Measurements from ENCODE around the gene IRX5. TPM values are rescaled to one million over a fixed set of nuclear protein-coding genes. Genes with fewer than 3 reads are reported as not detected.
A peak's percentile ranks its signal among the peaks of the same experiment; 100 is the strongest.

The IRX5 gene
- total and polyA plus RNA-seq, 7 experiments from 2014 or later, result 0.36 TPM; not detected in 6

GRCh38 chr16:54892981-54893380 lies 37.7 kb upstream of the IRX5 start:
- ChIA-PET CTCF (no interaction called here), POLR2A (no interaction called here)
- no peaks in the 10 kb centered on the region for H3K9me3 ChIP-seq (ENCODE audit: control insufficient read depth in 2 of 3, low read length in 3 of 3)
- Mint-ChIP-seq H3K4me3 (no peak overlapping the region), H3K9me3 (peaks cover 0 to 8% (median 1%) of the 10 kb centered on the region in 11 donors), H3K27me3 (peaks cover 0 to 6% (median 3%) of the 10 kb centered on the region in 5 donors), H3K27ac (no peak overlapping the region), H3K36me3 (no peaks in the 10 kb centered on the region), H3K4me1 (no peaks in the 10 kb centered on the region)
- H3K27me3 ChIP-seq (ENCODE audit: control insufficient read depth in 2 of 2, insufficient read depth in 2 of 2, low read length in 2 of 2), result no peaks in the 10 kb centered on the region
- no peaks in the 10 kb centered on the region for H3K4me1 ChIP-seq (ENCODE audit: control insufficient read depth in 2 of 2, insufficient read depth in 2 of 2, low read length in 2 of 2)
- no peak overlapping the region for H3K27ac ChIP-seq (ENCODE audit: low read depth, low read length)
- intact Hi-C loops (cut with micrococcal nuclease), result no loop called here
- no peak for ATAC-seq
- no peaks in the 10 kb centered on the region for H3K36me3 ChIP-seq (ENCODE audit: control insufficient read depth in 2 of 3, insufficient read depth in 3 of 3, low read length in 3 of 3)
- no peak for DNase-seq
- H3K4me3 ChIP-seq (ENCODE audit: low read length), result no peak overlapping the region

DNA sequence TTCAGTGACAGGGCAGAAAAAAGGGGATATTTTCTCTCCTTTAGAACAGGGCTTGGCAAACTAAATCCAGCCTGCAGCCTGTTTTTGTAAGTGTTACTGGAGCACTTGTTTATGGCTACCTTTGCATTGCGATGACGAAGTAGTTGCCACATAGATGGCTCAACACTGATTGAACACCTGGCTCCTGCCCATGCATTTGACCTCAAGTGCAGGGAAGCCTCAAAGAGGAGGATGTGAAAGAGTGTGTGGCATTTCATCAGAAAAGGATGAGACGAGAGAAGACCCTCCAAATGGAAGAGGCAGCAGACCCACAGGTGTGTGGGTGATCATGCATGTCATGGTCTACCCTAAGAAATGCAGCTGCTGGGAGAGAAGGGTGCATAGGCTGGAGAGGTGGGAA lies 32.7 kb upstream of the IRX5 start:
- intact Hi-C loops (cut with micrococcal nuclease), result no loop called here
- DNase-seq (no peak), ATAC-seq (no peak)

GRCh38 chr16:54901606-54902005 lies 29.1 kb upstream of the IRX5 start:
- H3K27ac Mint-ChIP-seq, result no peak overlapping the region
- POLR2A ChIA-PET, result no interaction called here
- no peaks in the 10 kb centered on the region for H3K4me1 ChIP-seq (ENCODE audit: control insufficient read depth in 2 of 2, insufficient read depth in 2 of 2, low read length in 2 of 2)

More for the DNA sequence above, 32.7 kb upstream of the IRX5 start:
- Mint-ChIP-seq H3K4me3 (no peak overlapping the region), H3K36me3 (peaks cover 0 to 5% (median 0%) of the 10 kb centered on the region in 5 donors), H3K27ac (peak overlapping the region in 1 of 9 donors; percentile 6), H3K9me3 (peaks cover 3 to 24% (median 11%) of the 10 kb centered on the region in 11 donors), H3K4me1 (no peaks in the 10 kb centered on the region), H3K27me3 (peaks cover 0 to 21% (median 5%) of the 10 kb centered on the region in 5 donors)
- POLR2A ChIA-PET, result no interaction called here
- no peak overlapping the region for H3K27ac ChIP-seq (ENCODE audit: low read depth, low read length)
- CTCF ChIA-PET, result no interaction called here
- no peaks in the 10 kb centered on the region for H3K27me3 ChIP-seq (ENCODE audit: control insufficient read depth in 2 of 2, insufficient read depth in 2 of 2, low read length in 2 of 2)
- no peaks in the 10 kb centered on the region for H3K36me3 ChIP-seq (ENCODE audit: control insufficient read depth in 2 of 3, insufficient read depth in 3 of 3, low read length in 3 of 3)
- H3K9me3 ChIP-seq (ENCODE audit: control insufficient read depth in 2 of 3, low read length in 3 of 3), result peaks cover 0 to 3% (median 0%) of the 10 kb centered on the region in 3 experiments
- no peak overlapping the region for H3K4me3 ChIP-seq (ENCODE audit: low read length)
- no peaks in the 10 kb centered on the region for H3K4me1 ChIP-seq (ENCODE audit: control insufficient read depth in 2 of 2, insufficient read depth in 2 of 2, low read length in 2 of 2)

DNA sequence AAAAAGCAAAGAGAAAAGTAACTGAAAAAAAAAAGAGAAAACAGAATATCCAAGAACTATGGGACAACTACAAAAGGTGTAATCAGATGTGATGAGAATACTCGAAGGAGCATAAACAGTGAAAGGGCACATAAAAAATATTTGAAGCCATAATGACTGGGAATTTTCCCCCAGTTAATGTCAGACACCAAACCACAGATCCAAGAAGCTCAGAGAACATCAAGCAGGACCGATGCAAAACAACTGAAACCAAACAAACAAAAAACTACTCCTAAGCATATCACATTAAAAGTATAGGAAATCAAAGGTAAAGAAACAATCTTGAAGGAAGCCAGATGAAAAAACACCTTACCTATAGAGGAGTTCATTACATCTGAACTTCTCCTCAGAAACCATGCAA lies 27.6 kb upstream of the IRX5 start:
- DNase-seq (no peak), ATAC-seq (no peak)
- Mint-ChIP-seq H3K36me3 (peaks cover 0 to 6% (median 4%) of the 10 kb centered on the region in 5 donors), H3K4me3 (no peak overlapping the region), H3K27ac (no peak overlapping the region), H3K9me3 (peaks cover under 1 to 28% (median 13%) of the 10 kb centered on the region in 11 donors), H3K4me1 (no peaks in the 10 kb centered on the region), H3K27me3 (peaks cover 0 to 28% (median 19%) of the 10 kb centered on the region in 5 donors)
- ChIA-PET POLR2A (no interaction called here), CTCF (no interaction called here)
- intact Hi-C loops (cut with micrococcal nuclease), result no loop called here
- peaks cover 0 to 7% (median 0%) of the 10 kb centered on the region in 3 experiments for H3K9me3 ChIP-seq (ENCODE audit: control insufficient read depth in 2 of 3, low read length in 3 of 3)
- no peak overlapping the region for H3K27ac ChIP-seq (ENCODE audit: low read depth, low read length)
- no peaks in the 10 kb centered on the region for H3K4me1 ChIP-seq (ENCODE audit: control insufficient read depth in 2 of 2, insufficient read depth in 2 of 2, low read length in 2 of 2)
- H3K4me3 ChIP-seq (ENCODE audit: low read length), result no peak overlapping the region
- H3K36me3 ChIP-seq (ENCODE audit: control insufficient read depth in 2 of 3, insufficient read depth in 3 of 3, low read length in 3 of 3), result no peaks in the 10 kb centered on the region
- H3K27me3 ChIP-seq (ENCODE audit: control insufficient read depth in 2 of 2, insufficient read depth in 2 of 2, low read length in 2 of 2), result no peaks in the 10 kb centered on the region

More at GRCh38 chr16:54901606-54902005, 29.1 kb upstream of the IRX5 start:
- H3K27me3 ChIP-seq (ENCODE audit: control insufficient read depth in 2 of 2, insufficient read depth in 2 of 2, low read length in 2 of 2), result no peaks in the 10 kb centered on the region
- peaks cover 0 to 7% (median 0%) of the 10 kb centered on the region in 3 experiments for H3K9me3 ChIP-seq (ENCODE audit: control insufficient read depth in 2 of 3, low read length in 3 of 3)
- no peaks in the 10 kb centered on the region for H3K36me3 ChIP-seq (ENCODE audit: control insufficient read depth in 2 of 3, insufficient read depth in 3 of 3, low read length in 3 of 3)
- ATAC-seq (no peak), DNase-seq (no peak)
- H3K36me3 Mint-ChIP-seq, result peaks cover 0 to 6% (median 4%) of the 10 kb centered on the region in 5 donors
- H3K4me3 ChIP-seq (ENCODE audit: low read length), result no peak overlapping the region
- CTCF ChIA-PET, result no interaction called here
- H3K4me1 Mint-ChIP-seq, result no peaks in the 10 kb centered on the region
- no peak overlapping the region for H3K4me3 Mint-ChIP-seq
- H3K27ac ChIP-seq (ENCODE audit: low read depth, low read length), result no peak overlapping the region
- peaks cover 0 to 20% (median 19%) of the 10 kb centered on the region in 5 donors for H3K27me3 Mint-ChIP-seq
- intact Hi-C loops (cut with micrococcal nuclease), result no loop called here
- H3K9me3 Mint-ChIP-seq, result peaks cover 3 to 30% (median 12%) of the 10 kb centered on the region in 11 donors

- Mint-ChIP-seq H3K27me3 (peaks cover 0 to 32% (median 23%) of the 10 kb centered on the region in 5 donors), H3K4me3 (no peak overlapping the region), H3K27ac (no peak overlapping the region), H3K36me3 (peaks cover 0 to 5% (median 0%) of the 10 kb centered on the region in 5 donors), H3K4me1 (no peaks in the 10 kb centered on the region), H3K9me3 (peaks cover 0 to 6% (median 5%) of the 10 kb centered on the region in 11 donors)
- Histone ChIP-seq H3K27ac (ENCODE audit: low read depth, low read length) (no peak overlapping the region), H3K27me3 (ENCODE audit: control insufficient read depth in 2 of 2, insufficient read depth in 2 of 2, low read length in 2 of 2) (no peaks in the 10 kb centered on the region), H3K9me3 (ENCODE audit: control insufficient read depth in 2 of 3, low read length in 3 of 3) (no peaks in the 10 kb centered on the region), H3K4me1 (ENCODE audit: control insufficient read depth in 2 of 2, insufficient read depth in 2 of 2, low read length in 2 of 2) (no peaks in the 10 kb centered on the region), H3K36me3 (ENCODE audit: control insufficient read depth in 2 of 3, insufficient read depth in 3 of 3, low read length in 3 of 3) (no peaks in the 10 kb centered on the region), H3K4me3 (ENCODE audit: low read length) (no peak overlapping the region)
- ChIA-PET POLR2A (no interaction called here), CTCF (no interaction called here)
- intact Hi-C loops (cut with micrococcal nuclease), result no loop called here
- no peak for DNase-seq
- no peak for ATAC-seq
Measured at GRCh38 chr16:54911079-54911478, 19.6 kb upstream of the IRX5 start.

GRCh38 chr16:54912720-54913119 lies 17.9 kb upstream of the IRX5 start:
- Mint-ChIP-seq H3K27ac (no peak overlapping the region), H3K4me1 (no peaks in the 10 kb centered on the region), H3K36me3 (peaks cover 0 to 5% (median 0%) of the 10 kb centered on the region in 5 donors)

DNA sequence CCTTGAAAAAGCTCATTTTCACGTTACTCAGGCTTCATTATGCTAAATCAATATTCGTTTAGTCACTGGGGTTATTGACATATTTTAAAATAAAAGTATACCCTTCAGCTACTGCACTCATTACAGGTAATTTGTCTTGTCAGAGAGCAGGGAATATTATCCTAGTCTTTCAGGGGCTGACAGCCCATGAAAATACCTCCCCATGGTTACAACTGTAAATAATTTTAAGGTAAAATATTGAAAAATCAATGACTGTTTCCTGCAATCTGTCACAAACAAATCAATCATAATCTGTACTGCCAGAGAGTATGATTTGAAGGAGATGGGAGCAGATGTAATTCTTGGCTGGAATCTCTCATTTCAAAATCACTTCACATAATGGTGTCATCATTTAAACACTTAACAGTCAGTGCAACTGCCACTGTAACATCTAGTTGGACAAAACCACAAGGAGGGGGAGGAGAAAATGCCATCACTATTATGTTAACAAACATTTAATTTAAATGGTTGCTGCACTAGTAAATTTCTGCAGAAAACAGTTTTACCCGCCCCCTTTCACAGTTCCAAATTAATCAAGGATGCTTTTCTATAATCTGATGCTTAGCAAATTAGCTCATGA lies 9.3 kb upstream of the IRX5 start:
- CTCF ChIA-PET, result no interaction called here
- no peak overlapping the region for H3K4me3 Mint-ChIP-seq
- ATAC-seq (no peak), DNase-seq (no peak)
- H3K36me3 ChIP-seq (ENCODE audit: control insufficient read depth in 2 of 3, insufficient read depth in 3 of 3, low read length in 3 of 3), result no peaks in the 10 kb centered on the region
- no peak overlapping the region for H3K27ac ChIP-seq (ENCODE audit: low read depth, low read length)
- H3K9me3 Mint-ChIP-seq, result peaks cover 0 to 7% (median 0%) of the 10 kb centered on the region in 11 donors
- H3K4me1 Mint-ChIP-seq, result no peaks in the 10 kb centered on the region
- H3K9me3 ChIP-seq (ENCODE audit: control insufficient read depth in 2 of 3, low read length in 3 of 3), result no peaks in the 10 kb centered on the region
- H3K4me3 ChIP-seq (ENCODE audit: low read length), result no peak overlapping the region
- no peaks in the 10 kb centered on the region for H3K4me1 ChIP-seq (ENCODE audit: control insufficient read depth in 2 of 2, insufficient read depth in 2 of 2, low read length in 2 of 2)
- peaks cover 0 to 10% of the 10 kb centered on the region in 2 donors for H3K27me3 ChIP-seq (ENCODE audit: control insufficient read depth in 2 of 2, insufficient read depth in 2 of 2, low read length in 2 of 2)
- peaks cover 0 to 5% (median 0%) of the 10 kb centered on the region in 5 donors for H3K36me3 Mint-ChIP-seq
- H3K27ac Mint-ChIP-seq, result no peak overlapping the region
- intact Hi-C loops (cut with micrococcal nuclease), result loop anchor here in 1 of 2 donors (10.0 kb wide), 1 partner anchor 1147 kb away; no protein-coding TSS in a partner anchor
- POLR2A ChIA-PET, result no interaction called here
- peaks cover 30 to 59% (median 52%) of the 10 kb centered on the region in 5 donors for H3K27me3 Mint-ChIP-seq

More at GRCh38 chr16:54912720-54913119, 17.9 kb upstream of the IRX5 start:
- ATAC-seq, result no peak
- ChIA-PET CTCF (no interaction called here), POLR2A (no interaction called here)
- DNase-seq, result no peak
- Histone ChIP-seq H3K4me3 (ENCODE audit: low read length) (no peak overlapping the region), H3K27ac (ENCODE audit: low read depth, low read length) (no peak overlapping the region), H3K27me3 (ENCODE audit: control insufficient read depth in 2 of 2, insufficient read depth in 2 of 2, low read length in 2 of 2) (no peaks in the 10 kb centered on the region), H3K9me3 (ENCODE audit: control insufficient read depth in 2 of 3, low read length in 3 of 3) (no peaks in the 10 kb centered on the region), H3K36me3 (ENCODE audit: control insufficient read depth in 2 of 3, insufficient read depth in 3 of 3, low read length in 3 of 3) (no peaks in the 10 kb centered on the region), H3K4me1 (ENCODE audit: control insufficient read depth in 2 of 2, insufficient read depth in 2 of 2, low read length in 2 of 2) (no peaks in the 10 kb centered on the region)
- Mint-ChIP-seq H3K9me3 (peaks cover 0 to 6% (median 4%) of the 10 kb centered on the region in 11 donors), H3K27me3 (peaks cover 0 to 34% (median 29%) of the 10 kb centered on the region in 5 donors), H3K4me3 (no peak overlapping the region)
- intact Hi-C loops (cut with micrococcal nuclease), result no loop called here
